Astrocyte of the spinal cord (primary cell): ENCODE results near the gene ARPC1B.
A peak's percentile ranks its signal among the peaks of the same experiment; 100 is the strongest.
"Not testable (repeated sequence)": the region's sequence is repeated elsewhere in the genome, so short reads cannot be mapped to it uniquely, and the experiment has no call there.

Experiments used
- DNase-seq: peaks from one replicate; pipeline ENCODE4 v3.0.0; 2011; ENCODE audit warnings: low read depth, low spot score
- H3K4me3 ChIP-seq: 2 replicates; pipeline ENCODE4 v1.5.1; 2011; ENCODE audit warnings: low read depth, mild to moderate bottlenecking, low read length, moderate library complexity
- CTCF ChIP-seq: IDR thresholded peaks from 2 replicates; pipeline ENCODE4 v1.5.1; 2012; ENCODE audit warnings: low read depth, mild to moderate bottlenecking, low read length, inconsistent platforms
- in situ Hi-C: cut with HindIII; loops from 2 replicates; pipeline ENCODE4 v1.10.0; 2017; ENCODE audit warnings: low sequenced_read_pairs

The ARPC1B gene

DNA sequence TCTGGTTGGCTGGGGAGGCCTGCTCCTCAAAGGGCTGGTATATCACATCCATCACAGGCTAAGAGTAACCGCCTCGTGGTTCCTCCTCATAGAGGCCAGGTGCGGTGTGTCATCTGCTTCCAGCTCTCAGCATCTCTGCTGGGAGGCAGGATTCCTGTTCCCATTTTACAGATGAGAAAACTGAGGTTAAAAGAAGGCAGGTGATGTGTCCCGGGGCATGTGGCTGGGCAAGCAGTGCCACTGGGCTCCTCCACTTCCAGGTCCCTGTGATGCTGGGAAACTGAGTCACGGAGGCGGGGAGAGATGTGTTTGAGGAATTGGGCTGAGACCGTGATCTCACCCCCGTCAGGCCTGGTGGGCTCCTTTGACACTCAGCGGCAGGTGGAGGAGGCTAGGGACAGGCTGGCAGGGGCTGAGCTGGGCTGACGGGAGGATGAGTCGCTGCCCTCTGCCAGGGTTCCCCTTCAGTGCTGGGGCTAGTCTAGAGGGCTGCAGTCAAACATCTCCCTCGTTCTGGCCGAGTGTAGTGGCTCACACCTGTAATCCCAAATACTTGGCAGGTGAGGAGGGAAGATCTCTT, 9.4 kb downstream of the ARPC1B start:
- no peak for TF ChIP-seq CTCF
- H3K4me3 ChIP-seq: no peak overlapping the region
- in situ Hi-C loops: no loop called here
- no peak for DNase-seq

- TF ChIP-seq CTCF: no peak
- DNase-seq: no peak
- H3K4me3 ChIP-seq: no peak overlapping the region
- in situ Hi-C loops: no loop called here
Observed at GRCh38 chr7:99384523-99384922, 10.0 kb downstream of the ARPC1B start.

- TF ChIP-seq CTCF: no peak
- in situ Hi-C loops: no loop called here
- DNase-seq: no peak
- H3K4me3 ChIP-seq: no peak overlapping the region
Observed at GRCh38 chr7:99385564-99385963, 11.0 kb downstream of the ARPC1B start.

DNA sequence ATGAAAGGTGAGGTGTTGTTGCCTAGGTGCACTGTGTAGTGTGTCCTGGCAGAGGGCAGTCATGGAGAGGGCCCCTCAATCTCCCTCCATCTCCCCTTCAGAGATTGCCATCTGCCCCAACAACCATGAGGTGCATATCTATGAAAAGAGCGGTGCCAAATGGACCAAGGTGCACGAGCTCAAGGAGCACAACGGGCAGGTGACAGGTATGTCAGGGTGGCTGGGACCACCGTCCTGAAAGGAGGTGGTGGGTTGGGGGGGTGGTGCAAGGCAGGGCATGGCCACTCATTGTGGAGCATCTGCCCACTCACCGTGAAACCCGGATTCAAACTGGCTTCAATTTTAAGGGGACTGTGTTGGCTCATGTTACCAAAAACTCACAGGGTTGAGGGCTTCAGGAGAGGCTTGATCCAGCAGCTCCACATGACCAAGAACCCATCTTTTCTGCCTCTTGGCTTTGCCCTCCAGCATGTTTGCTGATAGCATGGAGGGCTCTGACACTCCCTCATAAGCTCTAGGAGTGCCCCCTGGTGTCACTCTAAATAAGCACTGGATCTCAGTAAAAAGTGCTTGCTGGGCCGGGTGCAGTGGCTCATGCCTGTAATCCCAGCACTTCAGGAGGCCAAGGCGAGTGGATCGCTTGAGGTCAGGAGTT, 12.2 kb downstream of the ARPC1B start:
- in situ Hi-C loops: no loop called here
- DNase-seq: no peak
- no peak overlapping the region for H3K4me3 ChIP-seq
- peak; percentile 27 for TF ChIP-seq CTCF

- DNase-seq, H3K4me3 ChIP-seq, in situ Hi-C loops: not testable (repeated sequence)
Observed at GRCh38 chr7:99387239-99387635, 12.7 kb downstream of the ARPC1B start.

DNA sequence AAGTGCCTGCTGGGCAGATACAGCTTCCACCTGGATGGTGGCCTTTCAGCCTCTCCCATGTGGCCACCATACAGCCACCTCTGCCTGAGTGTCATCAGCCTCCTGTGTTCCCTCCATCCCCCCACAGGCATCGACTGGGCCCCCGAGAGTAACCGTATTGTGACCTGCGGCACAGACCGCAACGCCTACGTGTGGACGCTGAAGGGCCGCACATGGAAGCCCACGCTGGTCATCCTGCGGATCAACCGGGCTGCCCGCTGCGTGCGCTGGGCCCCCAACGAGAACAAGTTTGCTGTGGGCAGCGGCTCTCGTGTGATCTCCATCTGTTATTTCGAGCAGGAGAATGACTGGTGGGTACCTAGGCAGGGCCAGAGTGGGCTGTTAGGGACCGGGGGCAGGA, 13.4 kb downstream of the ARPC1B start:
- no peak for DNase-seq
- no peak overlapping the region for H3K4me3 ChIP-seq
- no peak for TF ChIP-seq CTCF
- in situ Hi-C loops: no loop called here

GRCh38 chr7:99389772-99390171, 15.2 kb downstream of the ARPC1B start:
- no peak overlapping the region for H3K4me3 ChIP-seq
- DNase-seq: no peak
- no peak for TF ChIP-seq CTCF
- in situ Hi-C loops: no loop called here
